GM21447 (cell line): ENCODE measurements around the gene ACSL5.
A peak's percentile ranks its signal among the peaks of the same experiment; 100 is the strongest.
"Not testable (repeated sequence)": the region's sequence is repeated elsewhere in the genome, so short reads cannot be mapped to it uniquely, and the experiment has no call there.

ENCODE experiments used
- ATAC-seq: cut with Tn5 transposase; IDR thresholded peaks from one replicate; pipeline ENCODE4 v1.9.1; 2021; ENCODE audit not compliant: unreplicated experiment

Gene ACSL5

GRCh38 chr10:112460366-112460765, 86.5 kb downstream of the ACSL5 start:
- ATAC-seq = no peak

GRCh38 chr10:112461029-112461887, 87.3 kb downstream of the ACSL5 start:
- ATAC-seq = no peak

GRCh38 chr10:112464074-112464473, 90.2 kb downstream of the ACSL5 start:
- ATAC-seq = not testable (repeated sequence)

GRCh38 chr10:112465299-112465883, 91.5 kb downstream of the ACSL5 start:
- ATAC-seq = no peak

GRCh38 chr10:112466802-112467201, 92.9 kb downstream of the ACSL5 start:
- ATAC-seq = no peak

- no peak for ATAC-seq
Observed at GRCh38 chr10:112467541-112468075, 93.7 kb downstream of the ACSL5 start.

- ATAC-seq = peak; percentile 70
Observed at GRCh38 chr10:112471878-112472487, 98.1 kb downstream of the ACSL5 start.

- ATAC-seq = no peak
Observed at GRCh38 chr10:112475575-112476218, 101.8 kb downstream of the ACSL5 start.
